Esophagus muscularis mucosa (tissue), 4 donors: ENCODE data around the gene MYO16. TPM values are rescaled to one million over a fixed set of nuclear protein-coding genes. Genes with fewer than 3 reads are reported as not detected.

ENCODE experiments used
- DNase-seq: peaks from one replicate; pipeline ENCODE4 v3.0.0-alpha.2; 2017; ENCODE audit errors: extremely low spot score
- H3K27ac ChIP-seq, 4 donors: fragments of 200-600 bp; sonication (generic); replicated peaks in 1 of 4; 1 replicate in 3 of 4; 2 replicates in 1 of 4; pipeline ENCODE4 v1.5.1; 2016 to 2019; ENCODE audit warnings: mild to moderate bottlenecking in 1 of 4
- H3K27me3 ChIP-seq, 4 donors: fragments of 200-600 bp; sonication (generic); one replicate each; pipeline versions ENCODE4 v1.5.1 to v1.6.0; 2016 to 2019
- H3K36me3 ChIP-seq, 4 donors: fragments of 200-600 bp; sonication (generic); one replicate each; pipeline ENCODE4 v1.5.1; 2016 to 2019
- H3K4me1 ChIP-seq, 4 donors: fragments of 200-600 bp; sonication (generic); one replicate each; pipeline ENCODE4 v1.5.1; 2016 to 2019
- H3K4me3 ChIP-seq, 4 donors: fragments of 200-600 bp; sonication (generic); 1 replicate in 2 of 4; 2 replicates in 2 of 4; pipeline ENCODE4 v1.5.1; 2016 to 2019; ENCODE audit warnings: mild to moderate bottlenecking in 4 of 4, moderate library complexity in 1 of 4
- H3K9me3 ChIP-seq, 4 donors: fragments of 200-600 bp; sonication (generic); 1 replicate in 3 of 4; 2 replicates in 1 of 4; pipeline ENCODE4 v1.5.1; 2016 to 2019
- EP300 ChIP-seq: sonication (generic); formaldehyde crosslinking; IDR thresholded peaks from one replicate; pipeline ENCODE4 v1.6.1; 2017; ENCODE audit warnings: antibody characterized with exemption
- POLR2A ChIP-seq: fragments of 450-650 bp; IDR thresholded peaks from one replicate; pipeline ENCODE4 v1.6.1; 2017; ENCODE audit warnings: antibody characterized with exemption, moderate library complexity, mild to moderate bottlenecking, low read depth
- POLR2AphosphoS5 ChIP-seq, 2 donors: sonication (generic); formaldehyde crosslinking; IDR thresholded peaks; one replicate each; pipeline ENCODE4 v1.6.1; 2017; ENCODE audit warnings: antibody characterized with exemption in 2 of 2
- WGBS: methylation state at CpG from one replicate; pipeline ENCODE4 v1.1.5; 2018; 5-methylcytosine and 5-hydroxymethylcytosine counted together
- intact Hi-C: fragments of 100-400 bp; cut with DNase I; formaldehyde crosslinking; loops from one replicate; pipeline ENCODE4 v1.15.1; 2023
- total RNA-seq, 4 donors: library from RNA; depleted of rRNA; stranded (reverse); fragments of >200 nt; gene quantifications; one replicate each; pipeline versions ENCODE4 v1.1.0 to v1.2.1, GENCODE V29; 2016
- TF ChIP-seq, protein P1 (sequence below), 3 experiments: fragments of 200-600 bp in 2 of 3; fragments of 450-650 bp in 1 of 3; sonication (generic) in 2 of 3; IDR thresholded peaks; one replicate each; pipeline ENCODE4 v1.5.1; 2017 to 2019; ENCODE audit warnings: antibody characterized with exemption in 3 of 3, mild to moderate bottlenecking in 2 of 3, moderate library complexity in 1 of 3

MYO16 gene
- total RNA-seq, 4 donors from 2014 or later, result 1.2 to 3.7 (median 1.8) TPM

DNA sequence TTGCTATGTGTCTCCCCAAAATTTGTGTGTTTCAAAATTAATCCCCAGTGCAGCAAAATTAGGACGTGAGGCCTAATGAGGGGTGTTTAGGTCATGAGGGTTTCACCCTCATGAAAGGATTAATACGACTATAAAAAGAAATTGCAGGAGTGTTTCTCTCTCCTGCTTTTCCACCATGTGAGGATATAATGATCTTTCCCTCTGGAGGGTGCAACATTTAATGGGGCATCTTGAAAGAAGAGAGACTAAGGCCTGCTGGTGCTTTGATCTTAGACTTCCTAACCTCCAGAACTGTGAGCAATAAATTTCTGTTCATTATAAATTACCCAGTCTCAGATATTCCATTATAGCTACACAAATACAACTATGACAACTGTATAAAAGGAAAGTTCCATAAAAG, 183.2 kb downstream of the MYO16 start:
- no peak for DNase-seq
- no peak overlapping the region for H3K27ac ChIP-seq

DNA sequence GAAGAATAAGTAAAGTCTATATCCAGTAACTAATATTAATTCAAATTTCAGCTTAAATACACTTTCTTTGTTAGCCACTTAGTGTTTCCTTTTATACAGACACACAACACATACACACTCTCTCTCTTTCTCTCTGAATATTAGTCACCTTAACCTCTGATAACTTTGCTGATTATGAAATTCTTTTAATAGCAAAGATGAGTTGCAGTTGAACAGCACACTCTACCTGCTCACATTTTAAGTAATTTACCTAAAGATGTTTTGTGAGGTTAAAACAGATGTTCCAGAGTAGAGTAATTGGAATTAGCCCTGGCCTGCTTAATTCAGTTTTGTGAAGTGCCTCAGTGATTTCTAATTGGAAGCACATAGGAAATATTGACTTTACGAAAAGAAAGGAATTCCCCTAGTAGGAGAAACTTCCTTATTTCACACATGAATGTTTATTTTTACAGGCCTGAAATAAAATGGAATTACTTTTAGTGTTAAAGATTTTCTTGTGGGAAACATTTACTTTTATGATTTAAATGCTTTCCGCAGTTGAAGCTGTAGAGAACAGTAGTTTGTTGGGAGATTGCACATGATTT, 184.3 kb downstream of the MYO16 start:
- 86% methylated on average over 2 of the region's 2 CpGs for WGBS
- no peaks in the 10 kb centered on the region for H3K36me3 ChIP-seq
- intact Hi-C loops, result no loop called here

More for the DNA sequence above, 183.2 kb downstream of the MYO16 start:
- intact Hi-C loops, result no loop called here
- Histone ChIP-seq H3K9me3 (no peaks in the 10 kb centered on the region), H3K4me3 (no peak overlapping the region), H3K27me3 (no peaks in the 10 kb centered on the region), H3K36me3 (no peaks in the 10 kb centered on the region), H3K4me1 (no peaks in the 10 kb centered on the region)
- 68% methylated on average over 2 of the region's 2 CpGs for WGBS
- TF ChIP-seq EP300, result no peak
- no peak for TF ChIP-seq POLR2AphosphoS5 (IDR thresholded peaks at IDR 0.05)
- no peak for TF ChIP-seq POLR2A
- TF ChIP-seq, protein P1, sequence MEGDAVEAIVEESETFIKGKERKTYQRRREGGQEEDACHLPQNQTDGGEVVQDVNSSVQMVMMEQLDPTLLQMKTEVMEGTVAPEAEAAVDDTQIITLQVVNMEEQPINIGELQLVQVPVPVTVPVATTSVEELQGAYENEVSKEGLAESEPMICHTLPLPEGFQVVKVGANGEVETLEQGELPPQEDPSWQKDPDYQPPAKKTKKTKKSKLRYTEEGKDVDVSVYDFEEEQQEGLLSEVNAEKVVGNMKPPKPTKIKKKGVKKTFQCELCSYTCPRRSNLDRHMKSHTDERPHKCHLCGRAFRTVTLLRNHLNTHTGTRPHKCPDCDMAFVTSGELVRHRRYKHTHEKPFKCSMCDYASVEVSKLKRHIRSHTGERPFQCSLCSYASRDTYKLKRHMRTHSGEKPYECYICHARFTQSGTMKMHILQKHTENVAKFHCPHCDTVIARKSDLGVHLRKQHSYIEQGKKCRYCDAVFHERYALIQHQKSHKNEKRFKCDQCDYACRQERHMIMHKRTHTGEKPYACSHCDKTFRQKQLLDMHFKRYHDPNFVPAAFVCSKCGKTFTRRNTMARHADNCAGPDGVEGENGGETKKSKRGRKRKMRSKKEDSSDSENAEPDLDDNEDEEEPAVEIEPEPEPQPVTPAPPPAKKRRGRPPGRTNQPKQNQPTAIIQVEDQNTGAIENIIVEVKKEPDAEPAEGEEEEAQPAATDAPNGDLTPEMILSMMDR (IDR thresholded peaks at IDR 0.05), result no peak

DNA sequence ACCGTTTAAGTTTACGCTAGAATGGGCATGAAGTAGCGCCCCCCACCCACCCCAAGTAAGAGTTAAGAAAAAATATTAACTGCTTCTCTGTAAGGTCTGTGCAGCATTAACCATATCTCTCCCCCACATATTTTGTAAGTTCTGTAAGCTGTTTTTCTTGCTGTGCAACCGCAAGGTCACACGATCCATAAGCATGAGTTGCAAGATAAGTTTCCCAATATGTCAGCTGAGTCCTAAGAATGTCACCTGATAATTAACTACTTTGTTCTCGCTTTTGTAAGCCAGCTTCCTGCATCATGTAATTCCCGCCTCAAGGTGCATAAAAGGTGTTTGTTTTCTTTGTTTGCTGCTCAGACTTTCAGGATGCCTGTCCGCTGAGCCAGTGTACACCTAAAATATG, 187.0 kb downstream of the MYO16 start:
- TF ChIP-seq POLR2AphosphoS5 (IDR thresholded peaks at IDR 0.05) (no peak), POLR2A (no peak), EP300 (no peak)
- TF ChIP-seq, protein P1 (IDR thresholded peaks at IDR 0.05), result no peak
- Histone ChIP-seq H3K4me3 (no peak overlapping the region), H3K27me3 (no peaks in the 10 kb centered on the region), H3K27ac (no peak overlapping the region), H3K4me1 (no peaks in the 10 kb centered on the region), H3K36me3 (no peaks in the 10 kb centered on the region), H3K9me3 (no peaks in the 10 kb centered on the region)
- no peak for DNase-seq
- intact Hi-C loops, result no loop called here
- WGBS, result 87% methylated on average over 8 of the region's 8 CpGs

More for the DNA sequence above, 184.3 kb downstream of the MYO16 start:
- TF ChIP-seq POLR2AphosphoS5 (IDR thresholded peaks at IDR 0.05) (no peak), EP300 (no peak), POLR2A (no peak)
- TF ChIP-seq, protein P1 (IDR thresholded peaks at IDR 0.05), result no peak
- H3K27me3 ChIP-seq, result no peaks in the 10 kb centered on the region
- H3K27ac ChIP-seq, result no peak overlapping the region
- no peak for DNase-seq
- H3K4me3 ChIP-seq, result no peak overlapping the region
- no peaks in the 10 kb centered on the region for H3K9me3 ChIP-seq
- no peaks in the 10 kb centered on the region for H3K4me1 ChIP-seq

DNA sequence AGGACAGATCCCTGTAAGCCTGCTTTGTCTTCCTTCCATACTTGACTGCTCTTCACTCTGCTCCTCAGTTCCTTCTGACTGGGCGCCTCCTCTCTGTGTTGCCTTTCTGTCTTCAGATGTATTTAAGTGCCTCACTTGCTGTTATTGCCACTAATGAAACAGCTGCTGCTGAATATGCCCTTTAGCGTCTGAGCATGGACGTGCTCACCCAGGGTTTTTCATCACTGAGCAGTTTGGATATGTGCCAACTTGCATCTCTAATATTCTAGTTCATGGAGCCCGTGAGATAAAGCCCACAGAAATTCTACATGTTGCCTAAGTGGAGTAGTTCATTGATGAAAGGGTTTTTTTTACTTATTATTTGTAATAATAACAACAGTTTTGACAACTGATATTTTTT, 198.2 kb downstream of the MYO16 start:
- Histone ChIP-seq H3K36me3 (no peaks in the 10 kb centered on the region), H3K4me1 (no peaks in the 10 kb centered on the region), H3K9me3 (peaks cover 0 to 14% (median 5%) of the 10 kb centered on the region in 4 donors), H3K27me3 (no peaks in the 10 kb centered on the region), H3K27ac (no peak overlapping the region), H3K4me3 (no peak overlapping the region)
- TF ChIP-seq POLR2AphosphoS5 (IDR thresholded peaks at IDR 0.05), result no peak
- WGBS, result 76% methylated on average over 4 of the region's 4 CpGs
- intact Hi-C loops, result no loop called here
- no peak for DNase-seq

DNA sequence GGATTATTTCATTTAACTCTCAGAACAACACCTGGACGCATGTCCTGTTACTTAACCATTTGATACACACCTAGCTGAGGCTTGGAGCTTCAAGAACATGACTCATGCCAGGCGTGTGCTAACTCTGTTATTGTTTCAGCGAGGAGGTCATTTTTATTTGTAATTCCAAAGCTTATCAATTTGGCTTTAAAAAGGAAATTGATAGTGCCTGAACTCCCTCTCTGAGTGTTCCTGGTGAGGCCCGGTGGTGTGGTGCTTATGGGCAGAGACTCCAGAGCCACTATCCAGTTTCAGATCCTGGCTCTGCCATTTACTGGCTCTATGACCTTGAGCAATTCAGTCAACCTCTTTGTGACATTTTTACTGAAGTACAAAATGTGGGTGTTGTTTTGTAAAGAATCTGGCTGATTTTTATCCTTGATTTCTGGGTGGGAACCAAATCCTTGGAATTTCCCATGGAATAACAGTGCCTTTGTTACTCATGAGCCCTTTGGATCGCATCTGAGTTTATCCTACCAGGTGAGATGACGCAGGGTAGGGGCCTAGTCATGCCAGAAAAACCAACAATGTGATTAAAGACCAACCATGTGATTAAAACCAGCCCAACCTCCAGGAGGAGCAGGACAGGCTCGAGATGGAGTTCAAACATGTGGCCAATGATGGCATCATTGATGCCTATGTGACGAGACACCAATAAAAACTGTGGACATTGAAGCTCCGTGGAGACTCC, 198.8 kb downstream of the MYO16 start:
- H3K4me1 ChIP-seq, result no peaks in the 10 kb centered on the region
- WGBS, result 84% methylated on average over 9 of the region's 9 CpGs
- no peaks in the 10 kb centered on the region for H3K27me3 ChIP-seq
- no peak overlapping the region for H3K4me3 ChIP-seq
- TF ChIP-seq, protein P1 (IDR thresholded peaks at IDR 0.05), result no peak
- TF ChIP-seq EP300 (no peak), POLR2A (no peak), POLR2AphosphoS5 (IDR thresholded peaks at IDR 0.05) (no peak)
- peaks cover 0 to 14% (median 5%) of the 10 kb centered on the region in 4 donors for H3K9me3 ChIP-seq
- intact Hi-C loops, result no loop called here
- H3K27ac ChIP-seq, result no peak overlapping the region
- no peaks in the 10 kb centered on the region for H3K36me3 ChIP-seq
- no peak for DNase-seq
